ENCODE data around the gene COL5A1.

The COL5A1 gene

GRCh38 chr9:134632329-134632728, 9.3 kb upstream of the COL5A1 start:
- TF ChIP-seq, protein P1, sequence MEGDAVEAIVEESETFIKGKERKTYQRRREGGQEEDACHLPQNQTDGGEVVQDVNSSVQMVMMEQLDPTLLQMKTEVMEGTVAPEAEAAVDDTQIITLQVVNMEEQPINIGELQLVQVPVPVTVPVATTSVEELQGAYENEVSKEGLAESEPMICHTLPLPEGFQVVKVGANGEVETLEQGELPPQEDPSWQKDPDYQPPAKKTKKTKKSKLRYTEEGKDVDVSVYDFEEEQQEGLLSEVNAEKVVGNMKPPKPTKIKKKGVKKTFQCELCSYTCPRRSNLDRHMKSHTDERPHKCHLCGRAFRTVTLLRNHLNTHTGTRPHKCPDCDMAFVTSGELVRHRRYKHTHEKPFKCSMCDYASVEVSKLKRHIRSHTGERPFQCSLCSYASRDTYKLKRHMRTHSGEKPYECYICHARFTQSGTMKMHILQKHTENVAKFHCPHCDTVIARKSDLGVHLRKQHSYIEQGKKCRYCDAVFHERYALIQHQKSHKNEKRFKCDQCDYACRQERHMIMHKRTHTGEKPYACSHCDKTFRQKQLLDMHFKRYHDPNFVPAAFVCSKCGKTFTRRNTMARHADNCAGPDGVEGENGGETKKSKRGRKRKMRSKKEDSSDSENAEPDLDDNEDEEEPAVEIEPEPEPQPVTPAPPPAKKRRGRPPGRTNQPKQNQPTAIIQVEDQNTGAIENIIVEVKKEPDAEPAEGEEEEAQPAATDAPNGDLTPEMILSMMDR (IDR thresholded peaks at IDR 0.05) = no peak
- no peak overlapping the region for H3K4me3 ChIP-seq (ENCODE audit: low read depth in 1 of 2, low read length in 1 of 2)
- H3K4me1 ChIP-seq (ENCODE audit: control insufficient read depth in 1 of 2, insufficient read depth in 1 of 2, low read depth in 1 of 2, low read length in 1 of 2) = no peaks in the 10 kb centered on the region
- no peaks in the 10 kb centered on the region for H3K36me3 ChIP-seq
- H3K9me3 ChIP-seq = no peaks in the 10 kb centered on the region
- no peak overlapping the region for H3K27ac ChIP-seq
- H3K27me3 ChIP-seq = no peaks in the 10 kb centered on the region

- TF ChIP-seq, protein P1 (IDR thresholded peaks at IDR 0.05) = no peak
- Histone ChIP-seq H3K27me3 (peaks cover 3% of the 10 kb centered on the region), H3K9me3 (no peaks in the 10 kb centered on the region), H3K4me3 (ENCODE audit: low read depth in 1 of 2, low read length in 1 of 2) (no peak overlapping the region), H3K36me3 (no peaks in the 10 kb centered on the region), H3K4me1 (ENCODE audit: control insufficient read depth in 1 of 2, insufficient read depth in 1 of 2, low read depth in 1 of 2, low read length in 1 of 2) (no peaks in the 10 kb centered on the region), H3K27ac (no peak overlapping the region)
These were observed 8.1 kb upstream of the COL5A1 start for GRCh38 chr9:134633362-134634142.

DNA sequence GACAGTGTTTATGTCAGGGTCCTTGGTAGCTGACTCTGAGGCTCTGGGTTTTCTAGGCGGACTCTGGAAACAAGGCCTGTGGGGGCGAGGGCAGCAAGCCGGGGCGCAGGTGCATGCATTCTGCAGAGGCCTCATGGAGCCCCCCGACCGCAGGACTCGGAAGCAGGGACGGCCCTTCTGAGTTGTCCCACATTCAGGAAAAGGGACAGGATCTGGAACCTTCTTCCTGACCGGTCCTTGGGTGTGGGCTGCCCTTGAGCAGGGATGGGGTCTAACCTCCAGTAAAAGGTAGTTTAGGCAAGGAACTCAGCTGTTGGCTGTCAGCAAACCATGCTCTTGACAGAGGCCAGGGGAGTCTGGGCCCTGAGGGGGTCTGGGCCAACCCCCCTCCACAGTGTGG, 7.4 kb upstream of the COL5A1 start:
- TF ChIP-seq, protein P1 (IDR thresholded peaks at IDR 0.05) = no peak
- Histone ChIP-seq H3K27me3 (peaks cover 8% of the 10 kb centered on the region), H3K4me1 (ENCODE audit: control insufficient read depth in 1 of 2, insufficient read depth in 1 of 2, low read depth in 1 of 2, low read length in 1 of 2) (no peaks in the 10 kb centered on the region), H3K9me3 (no peaks in the 10 kb centered on the region), H3K4me3 (ENCODE audit: low read depth in 1 of 2, low read length in 1 of 2) (no peak overlapping the region), H3K36me3 (no peaks in the 10 kb centered on the region), H3K27ac (no peak overlapping the region)

DNA sequence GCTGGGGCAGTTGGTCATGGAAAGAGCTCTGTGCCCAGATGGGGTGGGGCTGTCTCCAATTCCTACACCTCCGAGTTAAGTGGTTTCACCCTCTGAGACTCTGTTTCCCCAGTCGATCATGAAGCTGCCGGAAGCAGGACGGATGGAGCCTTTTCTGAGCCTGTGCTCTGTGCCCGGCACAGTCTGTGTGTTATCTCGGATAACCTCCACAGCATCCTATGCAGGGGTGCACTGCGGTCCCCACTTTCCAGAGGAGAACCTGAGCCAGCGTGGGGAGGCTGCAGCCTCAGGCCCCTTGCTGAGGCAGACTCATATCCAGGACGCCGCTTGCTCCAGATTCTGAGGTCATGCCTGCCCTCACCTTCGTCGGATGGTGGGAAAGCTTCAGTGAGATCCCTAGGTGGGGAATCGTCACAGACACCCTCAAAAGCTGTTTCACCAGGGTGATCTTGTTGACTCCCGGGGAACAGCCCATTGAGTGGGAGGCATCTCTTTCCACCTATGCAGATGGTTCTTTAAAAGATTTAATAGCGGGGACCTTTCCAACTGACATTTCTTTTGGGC, 6.9 kb upstream of the COL5A1 start:
- TF ChIP-seq, protein P1 (IDR thresholded peaks at IDR 0.05) = no peak
- Histone ChIP-seq H3K4me3 (ENCODE audit: low read depth in 1 of 2, low read length in 1 of 2) (no peak overlapping the region), H3K27me3 (peaks cover 14% of the 10 kb centered on the region)

GRCh38 chr9:134635351-134636148, 6.1 kb upstream of the COL5A1 start:
- Histone ChIP-seq H3K27me3 (peaks cover 22% of the 10 kb centered on the region), H3K4me3 (ENCODE audit: low read depth in 1 of 2, low read length in 1 of 2) (no peak overlapping the region)
- TF ChIP-seq, protein P1 (IDR thresholded peaks at IDR 0.05) = no peak

More for the DNA sequence above, 6.9 kb upstream of the COL5A1 start:
- Histone ChIP-seq H3K4me1 (ENCODE audit: control insufficient read depth in 1 of 2, insufficient read depth in 1 of 2, low read depth in 1 of 2, low read length in 1 of 2) (no peaks in the 10 kb centered on the region), H3K36me3 (no peaks in the 10 kb centered on the region), H3K27ac (no peak overlapping the region), H3K9me3 (no peaks in the 10 kb centered on the region)

More at GRCh38 chr9:134635351-134636148, 6.1 kb upstream of the COL5A1 start:
- no peak overlapping the region for H3K27ac ChIP-seq
- H3K9me3 ChIP-seq = no peaks in the 10 kb centered on the region
- no peaks in the 10 kb centered on the region for H3K36me3 ChIP-seq
- H3K4me1 ChIP-seq (ENCODE audit: control insufficient read depth in 1 of 2, insufficient read depth in 1 of 2, low read depth in 1 of 2, low read length in 1 of 2) = no peaks in the 10 kb centered on the region

Data from neutrophil (primary cell).